ENCODE data around the gene P2RY4. TPM values are rescaled to one million over a fixed set of nuclear protein-coding genes. Genes with fewer than 3 reads are reported as not detected.
A peak's percentile ranks its signal among the peaks of the same experiment; 100 is the strongest.

Gene P2RY4
- total and polyA plus RNA-seq, 2 of the 13 experiments (the other 11 are each of a cell fraction or from before 2014, with no cell fraction given), result 0.07 to 0.49 TPM

DNA sequence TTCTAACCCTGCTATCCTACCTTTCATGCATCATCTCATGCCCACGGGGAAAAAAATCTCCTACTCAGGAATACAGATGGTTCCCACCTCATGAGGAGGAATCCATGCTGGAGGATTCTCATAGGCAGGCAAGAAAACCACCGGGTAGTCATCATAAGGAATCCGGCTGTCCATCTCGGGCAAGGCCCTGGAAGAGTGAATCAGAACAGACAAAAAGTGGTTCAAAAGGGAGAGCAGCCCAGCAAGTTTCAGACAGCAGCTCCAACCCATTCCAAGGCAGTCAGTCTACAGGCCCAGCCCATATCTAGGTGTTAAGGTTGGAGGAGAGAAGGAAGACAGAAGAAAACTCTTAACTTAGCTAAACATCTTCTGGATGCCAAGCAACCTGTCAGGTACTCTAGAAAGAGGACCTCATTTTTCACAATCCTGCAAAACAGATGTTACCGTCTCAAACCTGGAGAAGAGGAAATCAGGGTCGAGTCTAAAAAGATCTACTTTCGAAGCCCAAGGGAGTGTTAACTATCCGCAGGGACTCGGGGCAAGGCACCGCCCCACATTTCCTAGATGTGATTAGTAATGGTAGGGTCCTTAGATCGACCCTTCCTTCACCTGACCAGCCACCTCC, 29.3 kb upstream of the P2RY4 start:
- peak overlapping the region; percentile 74 for H3K4me2 ChIP-seq (ENCODE audit: low read depth, low read length)
- ChIA-PET POLR2A (interaction anchor here (1.0 to 1.1 kb wide), 3 partner anchors 11 to 156 kb away, joined by 3 to 5 read pairs (median 3); partner anchors contain the start of genes IGBP1 and P2RY4), CTCF (ENCODE audit: low intra/inter-chr PET ratio, low total read pairs) (interaction anchor here (1.6 kb wide), 1 partner anchor 92 kb away, joined by 3 read pairs; no protein-coding TSS in a partner anchor)
- no peaks in the 10 kb centered on the region for H4K20me1 ChIP-seq (ENCODE audit: insufficient read depth, low read length)
- FAIRE-seq (no peak), ATAC-seq (no peak), DNase-seq (ENCODE audit: low spot score) (no peak)
- peak overlapping the region; percentile 68 to 83 (median 82) for H3K4me3 ChIP-seq (replicated peaks in 1 of 3; ENCODE audit: insufficient read depth in 1 of 3, low read depth in 2 of 3, low read length in 3 of 3)
- intact Hi-C loops (cut with micrococcal nuclease; ENCODE audit: unreplicated experiment) (loop anchor here (10.0 kb wide), 1 partner anchor 1014 kb away; no protein-coding TSS in a partner anchor), in situ Hi-C loops (cut with HindIII; ENCODE audit: extremely low pct_ligation_motif_present, low pct_unique_long_range_greater_than_20kb) (no loop called here)
- peaks cover 15% of the 10 kb centered on the region for H3K79me2 ChIP-seq (ENCODE audit: insufficient read depth, low read length)
- H2AFZ ChIP-seq (ENCODE audit: low read length), result peak overlapping the region; percentile 11
- TSS peak; percentile 77 for BruUV-seq (replicated peaks)
- no peak for TF ChIP-seq HNF4A (CRISPR knock-in tag; IDR thresholded peaks at IDR 0.05)
- TF ChIP-seq ZNF501 (CRISPR knock-in tag; IDR thresholded peaks at IDR 0.05), result 0 out of 2 replicates have a peak, but pooled peaks have one; percentile 1
- TF ChIP-seq ATF1 (CRISPR knock-in tag; IDR thresholded peaks at IDR 0.05), result 0 out of 2 replicates have a peak, but pooled peaks have one; percentile 3
- TF ChIP-seq, protein P1, sequence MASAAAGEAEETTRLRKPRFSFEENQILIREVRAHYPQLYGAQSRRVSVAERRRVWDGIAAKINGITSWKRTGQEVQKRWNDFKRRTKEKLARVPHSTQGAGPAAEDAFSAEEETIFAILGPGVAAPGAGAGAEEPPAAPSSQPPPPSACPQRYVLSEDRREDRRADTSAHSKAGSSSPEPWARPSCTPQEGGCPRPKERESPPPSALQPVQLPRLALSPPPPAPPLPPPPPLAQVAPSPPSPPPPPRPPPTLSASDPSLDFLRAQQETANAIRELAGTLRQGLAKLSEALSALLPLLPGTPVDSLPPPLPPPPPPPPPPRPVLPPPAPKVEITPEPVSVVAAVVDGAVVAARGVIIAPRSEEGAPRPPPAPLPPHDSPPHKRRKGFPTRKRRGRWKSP (CRISPR knock-in tag; IDR thresholded peaks at IDR 0.05), result no peak
- no peak for TF ChIP-seq CREB1 (IDR thresholded peaks at IDR 0.05)
- no peak for TF ChIP-seq CREB1 (CRISPR knock-in tag; IDR thresholded peaks at IDR 0.05)
- TF ChIP-seq U2AF2 (IDR thresholded peaks at IDR 0.05; ENCODE audit: low read depth, low read length), result no peak
- TF ChIP-seq ZNF567 (CRISPR knock-in tag; IDR thresholded peaks at IDR 0.05; ENCODE audit: borderline replicate concordance), result no peak
- TF ChIP-seq ZNF460 (CRISPR knock-in tag; IDR thresholded peaks at IDR 0.05; ENCODE audit: borderline replicate concordance), result no peak
- TF ChIP-seq ZNF839 (CRISPR knock-in tag; IDR thresholded peaks at IDR 0.05; ENCODE audit: borderline replicate concordance), result no peak
- TF ChIP-seq SNRNP70 (IDR thresholded peaks at IDR 0.05; ENCODE audit: low read depth, low read length), result no peak
- H3K27ac ChIP-seq (ENCODE audit: extremely low read length, insufficient read depth, low read length), result peak overlapping the region; percentile 43
- H3K9ac ChIP-seq (ENCODE audit: insufficient read depth, low read depth, low read length), result peak overlapping the region; percentile 77
- H3K36me3 ChIP-seq (replicated peaks in 1 of 2; ENCODE audit: control insufficient read depth in 1 of 2, insufficient read depth in 2 of 2, low read length in 2 of 2), result peaks cover 1 to 7% of the 10 kb centered on the region in 2 experiments; a peak in 3 of 5 replicates
- WGBS (ENCODE audit: low lambda C conversion rate), result 29% methylated on average over 5 of the region's 11 CpGs
- peaks cover 26% of the 10 kb centered on the region for H3K4me1 ChIP-seq (ENCODE audit: insufficient read depth, low read length)
- no peaks in the 10 kb centered on the region; a peak in 1 of 5 replicates for H3K27me3 ChIP-seq (ENCODE audit: control insufficient read depth in 1 of 2, insufficient read depth in 2 of 2, low read length in 2 of 2)
- no peaks in the 10 kb centered on the region for H3K9me3 ChIP-seq (ENCODE audit: low read length)

Data from HepG2 (cell line).